ENCODE measurements around the gene MPO.
A peak's percentile ranks its signal among the peaks of the same experiment; 100 is the strongest.

Gene MPO

GRCh38 chr17:58279016-58279711 is 1.6 kb downstream of the MPO start:
- in situ Hi-C loops (cut with HindIII; ENCODE audit: low sequenced_read_pairs) = loop anchor here (25.0 kb wide), 1 partner anchor 158 kb away; no protein-coding TSS in a partner anchor
- TF ChIP-seq CTCF (IDR thresholded peaks at IDR 0.05; ENCODE audit: low read depth, low read length, missing control alignments) = no peak
- no peak overlapping the region for H3K4me3 ChIP-seq (ENCODE audit: low read depth, low read length)
- no peak for DNase-seq (ENCODE audit: low read depth)

GRCh38 chr17:58278661-58279015 is 2.1 kb downstream of the MPO start:
- no peak overlapping the region for H3K4me3 ChIP-seq (ENCODE audit: low read depth, low read length)

GRCh38 chr17:58277802-58278595 is 2.7 kb downstream of the MPO start:
- no peak overlapping the region for H3K4me3 ChIP-seq (ENCODE audit: low read depth, low read length)
- no peak for TF ChIP-seq CTCF (IDR thresholded peaks at IDR 0.05; ENCODE audit: low read depth, low read length, missing control alignments)
- in situ Hi-C loops (cut with HindIII; ENCODE audit: low sequenced_read_pairs) = loop anchor here (25.0 kb wide), 1 partner anchor 159 kb away; no protein-coding TSS in a partner anchor
- DNase-seq (ENCODE audit: low read depth) = no peak

More at GRCh38 chr17:58278661-58279015, 2.1 kb downstream of the MPO start:
- in situ Hi-C loops (cut with HindIII; ENCODE audit: low sequenced_read_pairs) = loop anchor here (25.0 kb wide), 1 partner anchor 159 kb away; no protein-coding TSS in a partner anchor
- no peak for TF ChIP-seq CTCF (IDR thresholded peaks at IDR 0.05; ENCODE audit: low read depth, low read length, missing control alignments)
- no peak for DNase-seq (ENCODE audit: low read depth)

- in situ Hi-C loops (cut with HindIII; ENCODE audit: low sequenced_read_pairs) = loop anchor here (25.0 kb wide), 1 partner anchor 160 kb away; no protein-coding TSS in a partner anchor
- no peak for DNase-seq (ENCODE audit: low read depth)
- peak; percentile 36 for TF ChIP-seq CTCF (IDR thresholded peaks at IDR 0.05; ENCODE audit: low read depth, low read length, missing control alignments)
- H3K4me3 ChIP-seq (ENCODE audit: low read depth, low read length) = no peak overlapping the region
Observed at GRCh38 chr17:58277107-58277801, 3.5 kb downstream of the MPO start.

GRCh38 chr17:58276423-58276822 is 4.3 kb downstream of the MPO start:
- in situ Hi-C loops (cut with HindIII; ENCODE audit: low sequenced_read_pairs) = loop anchor here (25.0 kb wide), 1 partner anchor 161 kb away; no protein-coding TSS in a partner anchor
- DNase-seq (ENCODE audit: low read depth) = no peak
- no peak for TF ChIP-seq CTCF (IDR thresholded peaks at IDR 0.05; ENCODE audit: low read depth, low read length, missing control alignments)

GRCh38 chr17:58275417-58275816 is 5.3 kb downstream of the MPO start:
- H3K4me3 ChIP-seq (ENCODE audit: low read depth, low read length) = no peak overlapping the region
- DNase-seq (ENCODE audit: low read depth) = no peak
- in situ Hi-C loops (cut with HindIII; ENCODE audit: low sequenced_read_pairs) = loop anchor here (25.0 kb wide), 1 partner anchor 162 kb away; no protein-coding TSS in a partner anchor
- no peak for TF ChIP-seq CTCF (IDR thresholded peaks at IDR 0.05; ENCODE audit: low read depth, low read length, missing control alignments)

More at GRCh38 chr17:58276423-58276822, 4.3 kb downstream of the MPO start:
- no peak overlapping the region for H3K4me3 ChIP-seq (ENCODE audit: low read depth, low read length)
